ENCODE results near the gene NDST3.

Gene NDST3

GRCh38 chr4:118033148-118034052 lies 886 bp upstream of the NDST3 start:
- peak overlapping the region; percentile 32 to 43 for H3K4me3 ChIP-seq (replicated peaks in 1 of 2; ENCODE audit: low read depth in 2 of 2, low read length in 2 of 2)
- TF ChIP-seq CTCF (IDR thresholded peaks at IDR 0.05; ENCODE audit: low read depth, low read length): no peak
- DNase-seq (ENCODE audit: low read depth in 2 of 2): peak; percentile 15 to 38

GRCh38 chr4:118035309-118035708 lies 1.0 kb downstream of the NDST3 start:
- TF ChIP-seq CTCF (IDR thresholded peaks at IDR 0.05; ENCODE audit: low read depth, low read length): no peak
- no peak overlapping the region for H3K4me3 ChIP-seq (replicated peaks in 1 of 2; ENCODE audit: low read depth in 2 of 2, low read length in 2 of 2)
- DNase-seq (ENCODE audit: low read depth in 2 of 2): no peak

GRCh38 chr4:118036336-118036735 lies 2.0 kb downstream of the NDST3 start:
- no peak overlapping the region for H3K4me3 ChIP-seq (replicated peaks in 1 of 2; ENCODE audit: low read depth in 2 of 2, low read length in 2 of 2)
- TF ChIP-seq CTCF (IDR thresholded peaks at IDR 0.05; ENCODE audit: low read depth, low read length): no peak
- no peak for DNase-seq (ENCODE audit: low read depth in 2 of 2)

GRCh38 chr4:118037955-118038354 lies 3.7 kb downstream of the NDST3 start:
- H3K4me3 ChIP-seq (replicated peaks in 1 of 2; ENCODE audit: low read depth in 2 of 2, low read length in 2 of 2): no peak overlapping the region
- no peak for DNase-seq (ENCODE audit: low read depth in 2 of 2)
- TF ChIP-seq CTCF (IDR thresholded peaks at IDR 0.05; ENCODE audit: low read depth, low read length): no peak

GRCh38 chr4:118046323-118046722 lies 12.0 kb downstream of the NDST3 start:
- DNase-seq (ENCODE audit: low read depth in 2 of 2): no peak
- TF ChIP-seq CTCF (IDR thresholded peaks at IDR 0.05; ENCODE audit: low read depth, low read length): no peak
- no peak overlapping the region for H3K4me3 ChIP-seq (replicated peaks in 1 of 2; ENCODE audit: low read depth in 2 of 2, low read length in 2 of 2)

- no peak for TF ChIP-seq CTCF (IDR thresholded peaks at IDR 0.05; ENCODE audit: low read depth, low read length)
- no peak for DNase-seq (ENCODE audit: low read depth in 2 of 2)
- no peak overlapping the region for H3K4me3 ChIP-seq (replicated peaks in 1 of 2; ENCODE audit: low read depth in 2 of 2, low read length in 2 of 2)
These were observed 12.8 kb downstream of the NDST3 start for GRCh38 chr4:118047043-118047442.

Data from cardiac fibroblast (primary cell).